ENCODE measurements around the gene ACTL6B. TPM values are rescaled to one million over a fixed set of nuclear protein-coding genes. Genes with fewer than 3 reads are reported as not detected.
"Not testable (repeated sequence)": the region's sequence is repeated elsewhere in the genome, so short reads cannot be mapped to it uniquely, and the experiment has no call there.

ACTL6B gene
- total RNA-seq: 109 TPM

GRCh38 chr7:100655908-100656674 lies at the start of gene ACTL6B:
Gene ACTL6B, minus strand, starts transcription at chr7:100656448. Its CDS starts 94 bp downstream, at chr7:100656354.
- peak; percentile 74 for DNase-seq

- DNase-seq: no peak
Observed at GRCh38 chr7:100705320-100705752, 49.1 kb upstream of the ACTL6B start.

GRCh38 chr7:100701089-100701488 lies 44.8 kb upstream of the ACTL6B start:
- DNase-seq: not testable (repeated sequence)

- DNase-seq: no peak
Observed at GRCh38 chr7:100699018-100699417, 42.8 kb upstream of the ACTL6B start.

- no peak for DNase-seq
Observed at GRCh38 chr7:100696123-100696521, 39.9 kb upstream of the ACTL6B start.

- peak; percentile 60 for DNase-seq
Observed at GRCh38 chr7:100694098-100694745, 38.0 kb upstream of the ACTL6B start, which contains the start of gene GIGYF1. Gene GIGYF1, minus strand, starts transcription at chr7:100694250. Its CDS starts 6,012 bp downstream, at chr7:100688238.

- DNase-seq: no peak
Observed at GRCh38 chr7:100693312-100694097, 37.3 kb upstream of the ACTL6B start.

GRCh38 chr7:100692578-100692961 lies 36.3 kb upstream of the ACTL6B start:
- DNase-seq: no peak

GRCh38 chr7:100691676-100692577 lies 35.7 kb upstream of the ACTL6B start:
- DNase-seq: peak; percentile 73

- no peak for DNase-seq
Observed at GRCh38 chr7:100689230-100690135, 33.2 kb upstream of the ACTL6B start.

- DNase-seq: no peak
Observed at GRCh38 chr7:100688326-100688860, 32.1 kb upstream of the ACTL6B start.

- no peak for DNase-seq
Observed at GRCh38 chr7:100687751-100688300, 31.6 kb upstream of the ACTL6B start.

- no peak for DNase-seq
Observed at GRCh38 chr7:100687261-100687660, 31.0 kb upstream of the ACTL6B start.

GRCh38 chr7:100686822-100687211 lies 30.6 kb upstream of the ACTL6B start:
- DNase-seq: no peak

GRCh38 chr7:100686201-100686821 lies 30.1 kb upstream of the ACTL6B start:
- no peak for DNase-seq

- no peak for DNase-seq
Observed at GRCh38 chr7:100685631-100686145, 29.4 kb upstream of the ACTL6B start.

- no peak for DNase-seq
Observed at GRCh38 chr7:100685049-100685605, 28.9 kb upstream of the ACTL6B start.

- DNase-seq: no peak
Observed at GRCh38 chr7:100684534-100685042, 28.3 kb upstream of the ACTL6B start.
